ENCODE results near the gene PHC2. TPM values are rescaled to one million over a fixed set of nuclear protein-coding genes. Genes with fewer than 3 reads are reported as not detected.
A peak's percentile ranks its signal among the peaks of the same experiment; 100 is the strongest.

PHC2 gene
- total RNA-seq, 1 experiment from 2014 or later, result 137 TPM

GRCh38 chr1:33456502-33456886 lies 25.6 kb upstream of the PHC2 start:
- DNase-seq (ENCODE audit: unreplicated experiment), result no peak
- H3K27ac Mint-ChIP-seq (ENCODE audit: low read depth, unreplicated experiment), result no peak overlapping the region
- H3K4me1 Mint-ChIP-seq (ENCODE audit: insufficient read depth, unreplicated experiment), result peaks cover 34% of the 10 kb centered on the region
- no peaks in the 10 kb centered on the region for H3K27me3 Mint-ChIP-seq (ENCODE audit: insufficient read depth, unreplicated experiment)
- TF ChIP-seq CTCF (IDR thresholded peaks at IDR 0.05; ENCODE audit: unreplicated experiment), result no peak
- no peak overlapping the region for H3K4me3 Mint-ChIP-seq (ENCODE audit: unreplicated experiment)
- CTCF ChIA-PET, result interaction anchor here (0.5 to 9.1 kb wide), 23 partner anchors 8 to 1324 kb away, joined by 3 to 82 read pairs (median 5); partner anchors contain the start of gene ZSCAN20
- POLR2A ChIA-PET, result interaction anchor here (1.0 kb wide), 1 partner anchor 52 kb away, joined by 4 read pairs; no protein-coding TSS in a partner anchor
- no peaks in the 10 kb centered on the region for H3K36me3 Mint-ChIP-seq (ENCODE audit: insufficient read depth, unreplicated experiment)
- no peaks in the 10 kb centered on the region for H3K9me3 Mint-ChIP-seq (ENCODE audit: unreplicated experiment)
- intact Hi-C loops (cut with micrococcal nuclease), result loop anchor here (1.0 to 5.0 kb wide), 6 partner anchors 24 to 359 kb away; no protein-coding TSS in a partner anchor
- no TSS peak for BruUV-seq (replicated peaks)

GRCh38 chr1:33455539-33456501 lies 24.9 kb upstream of the PHC2 start:
- Mint-ChIP-seq H3K4me3 (ENCODE audit: unreplicated experiment) (no peak overlapping the region), H3K9me3 (ENCODE audit: unreplicated experiment) (no peaks in the 10 kb centered on the region), H3K4me1 (ENCODE audit: insufficient read depth, unreplicated experiment) (peaks cover 34% of the 10 kb centered on the region), H3K27me3 (ENCODE audit: insufficient read depth, unreplicated experiment) (no peaks in the 10 kb centered on the region), H3K36me3 (ENCODE audit: insufficient read depth, unreplicated experiment) (no peaks in the 10 kb centered on the region), H3K27ac (ENCODE audit: low read depth, unreplicated experiment) (no peak overlapping the region)
- intact Hi-C loops (cut with micrococcal nuclease), result loop anchor here (1.0 to 5.0 kb wide), 7 partner anchors 23 to 359 kb away; no protein-coding TSS in a partner anchor
- DNase-seq (ENCODE audit: unreplicated experiment), result peak; percentile 86
- no TSS peak for BruUV-seq (replicated peaks)
- ChIA-PET POLR2A (interaction anchor here (0.6 to 1.9 kb wide), 4 partner anchors 15 to 159 kb away, joined by 3 to 6 read pairs (median 4); no protein-coding TSS in a partner anchor), CTCF (interaction anchor here (0.5 to 9.1 kb wide), 36 partner anchors 9 to 1324 kb away, joined by 3 to 82 read pairs (median 4); partner anchors contain the start of gene ZSCAN20)
- TF ChIP-seq CTCF (IDR thresholded peaks at IDR 0.05; ENCODE audit: unreplicated experiment), result peak; percentile 64

GRCh38 chr1:33454646-33455282 lies 23.9 kb upstream of the PHC2 start:
- ChIA-PET POLR2A (interaction anchor here (0.6 to 1.9 kb wide), 3 partner anchors 14 to 158 kb away, joined by 3 to 6 read pairs (median 3); no protein-coding TSS in a partner anchor), CTCF (interaction anchor here (0.5 to 9.1 kb wide), 27 partner anchors 9 to 1015 kb away, joined by 3 to 82 read pairs (median 4); partner anchors contain the start of gene ZSCAN20)
- intact Hi-C loops (cut with micrococcal nuclease), result loop anchor here (1.0 to 5.0 kb wide), 4 partner anchors 72 to 357 kb away; no protein-coding TSS in a partner anchor
- H3K27me3 Mint-ChIP-seq (ENCODE audit: insufficient read depth, unreplicated experiment), result no peaks in the 10 kb centered on the region
- H3K4me3 Mint-ChIP-seq (ENCODE audit: unreplicated experiment), result no peak overlapping the region
- no peak for DNase-seq (ENCODE audit: unreplicated experiment)
- peaks cover 30% of the 10 kb centered on the region for H3K4me1 Mint-ChIP-seq (ENCODE audit: insufficient read depth, unreplicated experiment)
- no peak overlapping the region for H3K27ac Mint-ChIP-seq (ENCODE audit: low read depth, unreplicated experiment)
- BruUV-seq (replicated peaks), result no TSS peak
- H3K9me3 Mint-ChIP-seq (ENCODE audit: unreplicated experiment), result no peaks in the 10 kb centered on the region
- no peaks in the 10 kb centered on the region for H3K36me3 Mint-ChIP-seq (ENCODE audit: insufficient read depth, unreplicated experiment)
- no peak for TF ChIP-seq CTCF (IDR thresholded peaks at IDR 0.05; ENCODE audit: unreplicated experiment)
